Loucy (cell line): ENCODE measurements around the gene AGAP1.

Source experiments
- H2AFZ ChIP-seq: fragments of 200-600 bp; sonication (generic); 2 replicates; pipeline ENCODE4 v1.6.0; 2016; ENCODE audit warnings: antibody characterized with exemption, mild to moderate bottlenecking, low read length, moderate library complexity
- H3F3A ChIP-seq: fragments of 200-600 bp; 2 replicates; pipeline ENCODE4 v1.6.0; 2016; ENCODE audit warnings: antibody characterized with exemption, low read depth, mild to moderate bottlenecking
- H3K27me3 ChIP-seq: fragments of 200-600 bp; sonication (generic); 2 replicates; pipeline ENCODE4 v1.6.1; 2014; ENCODE audit warnings: low read length, mild to moderate bottlenecking; ENCODE audit not compliant: insufficient read depth, poor library complexity, severe bottlenecking
- H3K36me3 ChIP-seq: fragments of 200-600 bp; sonication (generic); 2 replicates; pipeline ENCODE4 v1.6.1; 2016; ENCODE audit warnings: low read length; ENCODE audit not compliant: insufficient read depth
- H3K4me1 ChIP-seq: fragments of 200-600 bp; sonication (generic); 2 replicates; pipeline ENCODE4 v1.5.1; 2014; ENCODE audit warnings: low read length, mild to moderate bottlenecking; ENCODE audit not compliant: insufficient read depth, poor library complexity, severe bottlenecking
- H3K4me2 ChIP-seq: fragments of 200-600 bp; sonication (generic); 2 replicates; pipeline ENCODE4 v1.6.0; 2014; ENCODE audit warnings: antibody characterized with exemption, low read length, low read depth, mild to moderate bottlenecking; ENCODE audit not compliant: poor library complexity, severe bottlenecking
- H3K4me3 ChIP-seq: fragments of 200-600 bp; sonication (generic); 2 replicates; pipeline ENCODE4 v1.5.1; 2014; ENCODE audit warnings: low read length, mild to moderate bottlenecking, mixed read lengths; ENCODE audit not compliant: poor library complexity, severe bottlenecking
- H3K79me2 ChIP-seq: fragments of 200-600 bp; sonication (generic); 2 replicates; pipeline ENCODE4 v1.6.1; 2014; ENCODE audit warnings: low read length; ENCODE audit not compliant: insufficient read depth
- H3K9ac ChIP-seq: fragments of 200-600 bp; sonication (generic); 2 replicates; pipeline ENCODE4 v1.6.0; 2014; ENCODE audit warnings: mild to moderate bottlenecking, low read depth, low read length, moderate library complexity; ENCODE audit not compliant: poor library complexity, severe bottlenecking
- H3K9me2 ChIP-seq: fragments of 200-600 bp; sonication (generic); replicated peaks from 2 replicates; pipeline ENCODE4 v1.6.1; 2016; ENCODE audit warnings: low read depth, low read length, mixed read lengths
- H3K9me3 ChIP-seq: fragments of 200-600 bp; sonication (generic); 2 replicates; pipeline ENCODE4 v1.6.1; 2014; ENCODE audit warnings: mild to moderate bottlenecking, antibody characterized with exemption, low read length, low read depth; ENCODE audit not compliant: insufficient read depth
- H4K20me1 ChIP-seq: fragments of 200-600 bp; sonication (generic); 2 replicates; pipeline ENCODE4 v1.6.0; 2014; ENCODE audit warnings: antibody characterized with exemption, low read length, mild to moderate bottlenecking; ENCODE audit not compliant: insufficient read depth, poor library complexity, severe bottlenecking
- EZH2phosphoT487 ChIP-seq: fragments of 200-600 bp; IDR thresholded peaks from 2 replicates; pipeline ENCODE4 v1.6.1; 2018; ENCODE audit warnings: antibody characterized with exemption, mild to moderate bottlenecking, moderate library complexity, borderline replicate concordance
- TF ChIP-seq, protein P1 (sequence below): fragments of 200-600 bp; sonication (generic); conservative IDR thresholded peaks from 2 replicates; pipeline ENCODE4 v1.5.1; 2014; ENCODE audit warnings: mild to moderate bottlenecking, antibody characterized with exemption, low read length

The AGAP1 gene

GRCh38 chr2:236015171-236015570 is 521.3 kb downstream of the AGAP1 start:
- Histone ChIP-seq H3K9ac (no peak overlapping the region), H3K4me2 (no peak overlapping the region), H3K4me1 (no peaks in the 10 kb centered on the region), H3K36me3 (peaks cover 4% of the 10 kb centered on the region; the same call in 1 of the 2 replicates), H3K9me3 (no peaks in the 10 kb centered on the region), H3K27me3 (no peaks in the 10 kb centered on the region), H3K9me2 (no peaks in the 10 kb centered on the region), H4K20me1 (no peaks in the 10 kb centered on the region), H3K4me3 (no peak overlapping the region), H3F3A (no peaks in the 10 kb centered on the region), H2AFZ (no peak overlapping the region), H3K79me2 (no peaks in the 10 kb centered on the region)
- no peak for TF ChIP-seq EZH2phosphoT487
- TF ChIP-seq, protein P1, sequence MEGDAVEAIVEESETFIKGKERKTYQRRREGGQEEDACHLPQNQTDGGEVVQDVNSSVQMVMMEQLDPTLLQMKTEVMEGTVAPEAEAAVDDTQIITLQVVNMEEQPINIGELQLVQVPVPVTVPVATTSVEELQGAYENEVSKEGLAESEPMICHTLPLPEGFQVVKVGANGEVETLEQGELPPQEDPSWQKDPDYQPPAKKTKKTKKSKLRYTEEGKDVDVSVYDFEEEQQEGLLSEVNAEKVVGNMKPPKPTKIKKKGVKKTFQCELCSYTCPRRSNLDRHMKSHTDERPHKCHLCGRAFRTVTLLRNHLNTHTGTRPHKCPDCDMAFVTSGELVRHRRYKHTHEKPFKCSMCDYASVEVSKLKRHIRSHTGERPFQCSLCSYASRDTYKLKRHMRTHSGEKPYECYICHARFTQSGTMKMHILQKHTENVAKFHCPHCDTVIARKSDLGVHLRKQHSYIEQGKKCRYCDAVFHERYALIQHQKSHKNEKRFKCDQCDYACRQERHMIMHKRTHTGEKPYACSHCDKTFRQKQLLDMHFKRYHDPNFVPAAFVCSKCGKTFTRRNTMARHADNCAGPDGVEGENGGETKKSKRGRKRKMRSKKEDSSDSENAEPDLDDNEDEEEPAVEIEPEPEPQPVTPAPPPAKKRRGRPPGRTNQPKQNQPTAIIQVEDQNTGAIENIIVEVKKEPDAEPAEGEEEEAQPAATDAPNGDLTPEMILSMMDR: no peak

DNA sequence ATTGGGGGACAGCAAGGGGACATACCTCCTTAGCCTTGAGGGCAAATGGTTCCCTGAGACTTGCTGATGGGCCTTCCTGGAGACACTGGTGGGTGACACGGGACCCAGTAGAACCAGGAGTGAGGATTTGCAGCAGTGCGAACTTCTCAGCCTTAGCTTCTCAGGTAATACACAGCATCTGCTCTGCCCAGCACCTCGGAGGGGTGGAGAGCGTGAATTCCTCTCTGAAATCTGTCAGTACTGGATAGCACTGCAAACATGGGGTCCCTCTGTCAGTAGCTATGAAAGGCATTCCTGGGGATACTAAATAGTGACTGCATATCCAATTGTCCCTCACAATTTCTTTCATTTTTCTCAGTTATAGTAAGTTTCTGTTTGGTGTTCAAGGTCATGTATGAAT is 522.7 kb downstream of the AGAP1 start:
- Histone ChIP-seq H2AFZ (no peak overlapping the region), H3K4me2 (no peak overlapping the region), H3K4me3 (no peak overlapping the region), H3K9me2 (no peaks in the 10 kb centered on the region), H3K4me1 (no peaks in the 10 kb centered on the region), H3K9me3 (no peaks in the 10 kb centered on the region), H3K27me3 (no peaks in the 10 kb centered on the region), H3K36me3 (peaks cover 4% of the 10 kb centered on the region; the same call in 1 of the 2 replicates), H3F3A (no peaks in the 10 kb centered on the region), H4K20me1 (no peaks in the 10 kb centered on the region), H3K79me2 (no peaks in the 10 kb centered on the region), H3K9ac (no peak overlapping the region)
- TF ChIP-seq, protein P1: no peak
- no peak for TF ChIP-seq EZH2phosphoT487

- H3K4me3 ChIP-seq: no peak overlapping the region
- H3K9me3 ChIP-seq: no peaks in the 10 kb centered on the region
- no peaks in the 10 kb centered on the region for H3K9me2 ChIP-seq
- H3K27me3 ChIP-seq: no peaks in the 10 kb centered on the region
- no peaks in the 10 kb centered on the region for H3K79me2 ChIP-seq
- H3F3A ChIP-seq: no peaks in the 10 kb centered on the region
- H2AFZ ChIP-seq: no peak overlapping the region
- TF ChIP-seq, protein P1: no peak
- TF ChIP-seq EZH2phosphoT487: no peak
- peaks cover 4% of the 10 kb centered on the region; the same call in 1 of the 2 replicates for H3K36me3 ChIP-seq
- H3K9ac ChIP-seq: no peak overlapping the region
- H3K4me1 ChIP-seq: no peaks in the 10 kb centered on the region
- no peaks in the 10 kb centered on the region for H4K20me1 ChIP-seq
- H3K4me2 ChIP-seq: no peak overlapping the region
Observed at GRCh38 chr2:236017446-236017845, 523.6 kb downstream of the AGAP1 start.
